Naive thymus-derived CD4-positive, alpha-beta T cell (primary cell): Measurements from ENCODE around the gene HELQ. TPM values are rescaled to one million over a fixed set of nuclear protein-coding genes. Genes with fewer than 3 reads are reported as not detected.

Experiments used
- ATAC-seq: fragments of 150-1000 bp; cut with Tn5 transposase; 2 replicates; pipeline ENCODE4 v1.10.0; 2021; ENCODE audit warnings: mild to moderate bottlenecking, moderate library complexity
- CTCF ChIA-PET: fragments of 350-600 bp; sonication (Branson Sonifier 250); formaldehyde crosslinking; loops from one replicate; lab custom pipeline; 2021; ENCODE audit warnings: antibody characterized with exemption; lab: Charles Lee
- POLR2A ChIA-PET: fragments of 350-600 bp; sonication (Branson Sonifier 250); formaldehyde crosslinking; loops from one replicate; lab custom pipeline; 2021; ENCODE audit warnings: antibody characterized with exemption, inconsistent platforms; lab: Charles Lee
- DNase-seq, 9 donors: peaks; one replicate each; pipeline versions ENCODE4 v3.0.0 to v3.0.0-alpha.2; 2020 to 2022; ENCODE audit warnings: mixed read lengths in 1 of 9
- H3K27ac ChIP-seq: one replicate; pipeline ENCODE4 v1.7.0; 2013; ENCODE audit warnings: mild to moderate bottlenecking, low read depth, low read length, moderate library complexity
- H3K27me3 ChIP-seq, 2 donors: one replicate each; pipeline ENCODE4 v1.7.0; 2013; ENCODE audit warnings: low read length in 2 of 2, mild to moderate bottlenecking in 2 of 2, moderate library complexity in 2 of 2; ENCODE audit not compliant: control insufficient read depth in 2 of 2, insufficient read depth in 2 of 2
- H3K36me3 ChIP-seq, 3 experiments: 1 replicate in 2 of 3; 2 replicates in 1 of 3; pipeline ENCODE4 v1.7.0; 2013; ENCODE audit warnings: low read length in 3 of 3, mild to moderate bottlenecking in 3 of 3, moderate library complexity in 1 of 3; ENCODE audit not compliant: insufficient read depth in 3 of 3, control insufficient read depth in 2 of 3
- H3K4me1 ChIP-seq, 2 donors: one replicate each; pipeline ENCODE4 v1.7.0; 2013; ENCODE audit warnings: low read length in 2 of 2, mild to moderate bottlenecking in 2 of 2, moderate library complexity in 1 of 2; ENCODE audit not compliant: control insufficient read depth in 2 of 2, insufficient read depth in 2 of 2
- H3K4me3 ChIP-seq: 2 replicates; pipeline ENCODE4 v1.7.0; 2013; ENCODE audit warnings: mild to moderate bottlenecking, low read length
- H3K9me3 ChIP-seq, 3 experiments: 1 replicate in 2 of 3; 2 replicates in 1 of 3; pipeline ENCODE4 v1.7.0; 2013; ENCODE audit warnings: low read length in 3 of 3; ENCODE audit not compliant: control insufficient read depth in 2 of 3
- H3K27ac Mint-ChIP-seq, 9 donors: one replicate each; pipeline ENCODE4 v1.8.0; 2020 to 2022; ENCODE audit warnings: mixed read lengths in 9 of 9, mild to moderate bottlenecking in 8 of 9, moderate library complexity in 5 of 9, inconsistent platforms in 2 of 9
- H3K27me3 Mint-ChIP-seq, 5 donors: one replicate each; pipeline ENCODE4 v1.8.0; 2021 to 2022; ENCODE audit warnings: mixed read lengths in 5 of 5, mild to moderate bottlenecking in 1 of 5
- H3K36me3 Mint-ChIP-seq, 5 donors: one replicate each; pipeline ENCODE4 v1.8.0; 2020 to 2022; ENCODE audit warnings: mixed read lengths in 5 of 5, mild to moderate bottlenecking in 3 of 5, inconsistent platforms in 1 of 5
- H3K4me1 Mint-ChIP-seq, 7 donors: one replicate each; pipeline ENCODE4 v1.8.0; 2020 to 2022; ENCODE audit warnings: mixed read lengths in 7 of 7, mild to moderate bottlenecking in 3 of 7, inconsistent platforms in 1 of 7
- H3K4me3 Mint-ChIP-seq, 10 donors: one replicate each; pipeline ENCODE4 v1.8.0; 2020 to 2022; ENCODE audit warnings: mild to moderate bottlenecking in 10 of 10, mixed read lengths in 10 of 10, moderate library complexity in 6 of 10, inconsistent platforms in 2 of 10
- H3K9me3 Mint-ChIP-seq, 11 donors: one replicate each; pipeline ENCODE4 v1.8.0; 2020 to 2022; ENCODE audit warnings: mixed read lengths in 11 of 11, mild to moderate bottlenecking in 4 of 11, inconsistent platforms in 1 of 11, moderate library complexity in 1 of 11
- intact Hi-C, 2 donors: fragments of 100-400 bp; cut with micrococcal nuclease; formaldehyde crosslinking; loops; one replicate each; pipeline ENCODE4 v1.15.1; 2023
- polyA plus RNA-seq, 2 donors: library from polyadenylated mRNA; unstranded; fragments of 300-500 nt; fragmentation: Illumina TruSeq; gene quantifications; one replicate each; pipeline ENCODE4 v1.2.3, GENCODE V29; 2021
- total RNA-seq, 6 experiments: library from RNA in 5 of 6; stranded (reverse) in 5 of 6; gene quantifications; 1 replicate in 5 of 6; 2 replicates in 1 of 6; pipeline ENCODE4 v1.2.3 and lab custom pipeline; 2021 to 2026

Gene HELQ
- total and polyA plus RNA-seq, 7 experiments from 2014 or later: 14.1 to 53.9 (median 31.8) TPM

GRCh38 chr4:83449009-83449408, 6.6 kb downstream of the HELQ start:
- no peaks in the 10 kb centered on the region for H3K9me3 ChIP-seq
- H3K4me1 ChIP-seq: peaks cover 4 to 7% of the 10 kb centered on the region in 2 donors
- H3K9me3 Mint-ChIP-seq: no peaks in the 10 kb centered on the region
- DNase-seq (no peak), ATAC-seq (no peak)
- H3K4me3 Mint-ChIP-seq: no peak overlapping the region
- H3K36me3 ChIP-seq: peaks cover 7 to 27% (median 15%) of the 10 kb centered on the region in 3 experiments
- H3K27ac Mint-ChIP-seq: peak overlapping the region in 7 of 9 donors; percentile 7 to 82 (median 59)
- H3K36me3 Mint-ChIP-seq: peaks cover 17 to 42% (median 38%) of the 10 kb centered on the region in 5 donors
- peaks cover 7 to 47% (median 39%) of the 10 kb centered on the region in 7 donors for H3K4me1 Mint-ChIP-seq
- H3K27me3 ChIP-seq: no peaks in the 10 kb centered on the region
- no peaks in the 10 kb centered on the region for H3K27me3 Mint-ChIP-seq
- peak overlapping the region; percentile 5 for H3K27ac ChIP-seq
- H3K4me3 ChIP-seq: no peak overlapping the region
- POLR2A ChIA-PET: interaction anchor here (0.8 to 1.1 kb wide), 2 partner anchors 13 to 25 kb away, joined by 3 read pairs; no protein-coding TSS in a partner anchor
- intact Hi-C loops: no loop called here
- CTCF ChIA-PET: interaction anchor here (0.7 kb wide), 1 partner anchor 257 kb away, joined by 4 read pairs; no protein-coding TSS in a partner anchor

DNA sequence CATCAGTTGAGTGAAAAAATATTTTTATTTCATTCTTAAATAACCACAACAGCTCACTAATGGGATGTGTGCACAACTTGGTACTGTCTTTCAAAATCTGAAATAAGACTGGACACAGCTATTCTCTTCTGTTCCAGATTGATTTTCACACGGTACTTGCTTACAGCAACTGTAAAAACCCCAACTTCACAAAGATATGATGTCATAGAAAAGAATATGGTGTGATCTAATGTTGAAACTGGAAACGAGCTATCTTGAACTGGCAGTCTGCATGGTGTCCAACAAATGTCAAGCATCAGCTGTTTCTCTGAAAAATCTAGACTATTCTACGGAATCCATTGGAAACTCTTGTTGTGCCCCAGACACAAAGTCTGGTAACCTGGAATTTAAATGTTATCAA, 14.7 kb downstream of the HELQ start:
- Mint-ChIP-seq H3K27me3 (no peaks in the 10 kb centered on the region), H3K9me3 (no peaks in the 10 kb centered on the region), H3K4me1 (peaks cover 0 to 31% (median 9%) of the 10 kb centered on the region in 7 donors), H3K27ac (no peak overlapping the region), H3K36me3 (peaks cover 9 to 50% (median 35%) of the 10 kb centered on the region in 5 donors), H3K4me3 (no peak overlapping the region)
- Histone ChIP-seq H3K27me3 (no peaks in the 10 kb centered on the region), H3K9me3 (no peaks in the 10 kb centered on the region), H3K36me3 (peaks cover 21 to 67% (median 22%) of the 10 kb centered on the region in 3 experiments), H3K4me3 (no peak overlapping the region), H3K4me1 (no peaks in the 10 kb centered on the region), H3K27ac (no peak overlapping the region)
- ATAC-seq: no peak
- intact Hi-C loops: no loop called here
- ChIA-PET CTCF (no interaction called here), POLR2A (interaction anchor here (0.7 kb wide), 1 partner anchor 21 kb away, joined by 3 read pairs; no protein-coding TSS in a partner anchor)
- no peak for DNase-seq

GRCh38 chr4:83440148-83440814, 15.3 kb downstream of the HELQ start:
- H3K9me3 ChIP-seq: no peaks in the 10 kb centered on the region
- intact Hi-C loops: no loop called here
- Mint-ChIP-seq H3K27me3 (no peaks in the 10 kb centered on the region), H3K4me1 (peaks cover 0 to 30% (median 13%) of the 10 kb centered on the region in 7 donors), H3K27ac (peak overlapping the region in 1 of 9 donors; percentile 17), H3K4me3 (no peak overlapping the region), H3K36me3 (peaks cover 9 to 53% (median 36%) of the 10 kb centered on the region in 5 donors), H3K9me3 (no peaks in the 10 kb centered on the region)
- no peak overlapping the region for H3K4me3 ChIP-seq
- ATAC-seq: no peak
- peaks cover 21 to 62% (median 22%) of the 10 kb centered on the region in 3 experiments for H3K36me3 ChIP-seq
- POLR2A ChIA-PET: interaction anchor here (0.7 kb wide), 1 partner anchor 20 kb away, joined by 3 read pairs; no protein-coding TSS in a partner anchor
- no peak overlapping the region for H3K27ac ChIP-seq
- CTCF ChIA-PET: no interaction called here
- H3K4me1 ChIP-seq: no peaks in the 10 kb centered on the region
- no peaks in the 10 kb centered on the region for H3K27me3 ChIP-seq
- no peak for DNase-seq

DNA sequence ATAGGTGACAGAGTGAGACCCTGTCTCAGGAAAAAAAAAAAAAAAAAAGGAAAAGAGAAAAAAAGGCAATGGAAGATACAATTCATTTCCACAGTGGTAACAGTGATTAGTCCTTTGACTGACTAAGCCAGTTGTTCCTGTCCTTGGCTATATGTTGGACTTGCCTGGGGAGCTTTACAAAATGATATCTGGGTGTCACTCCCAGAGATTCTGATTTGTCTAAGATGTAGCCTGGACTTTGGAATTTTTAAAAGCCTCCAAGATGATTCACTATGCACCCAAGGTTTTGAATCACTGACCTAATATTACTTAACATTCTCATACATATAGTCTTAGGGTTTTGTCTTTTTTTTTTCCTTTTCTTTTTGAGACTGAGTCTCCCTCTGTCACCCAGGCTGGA, 16.9 kb downstream of the HELQ start:
- intact Hi-C loops: no loop called here
- peaks cover 13 to 57% (median 15%) of the 10 kb centered on the region in 3 experiments for H3K36me3 ChIP-seq
- ATAC-seq: no peak
- ChIA-PET POLR2A (interaction anchor here (0.6 to 0.7 kb wide), 3 partner anchors 10 to 539 kb away, joined by 3 to 7 read pairs (median 4); no protein-coding TSS in a partner anchor), CTCF (no interaction called here)
- no peak overlapping the region for H3K4me3 ChIP-seq
- H3K4me3 Mint-ChIP-seq: no peak overlapping the region
- peaks cover 4 to 47% (median 34%) of the 10 kb centered on the region in 5 donors for H3K36me3 Mint-ChIP-seq
- no peaks in the 10 kb centered on the region for H3K9me3 ChIP-seq
- peaks cover 0 to 27% (median 12%) of the 10 kb centered on the region in 7 donors for H3K4me1 Mint-ChIP-seq
- H3K27me3 Mint-ChIP-seq: no peaks in the 10 kb centered on the region
- no peak overlapping the region for H3K27ac Mint-ChIP-seq
- no peak overlapping the region for H3K27ac ChIP-seq
- H3K4me1 ChIP-seq: no peaks in the 10 kb centered on the region
- H3K27me3 ChIP-seq: no peaks in the 10 kb centered on the region
- H3K9me3 Mint-ChIP-seq: no peaks in the 10 kb centered on the region
- DNase-seq: no peak

DNA sequence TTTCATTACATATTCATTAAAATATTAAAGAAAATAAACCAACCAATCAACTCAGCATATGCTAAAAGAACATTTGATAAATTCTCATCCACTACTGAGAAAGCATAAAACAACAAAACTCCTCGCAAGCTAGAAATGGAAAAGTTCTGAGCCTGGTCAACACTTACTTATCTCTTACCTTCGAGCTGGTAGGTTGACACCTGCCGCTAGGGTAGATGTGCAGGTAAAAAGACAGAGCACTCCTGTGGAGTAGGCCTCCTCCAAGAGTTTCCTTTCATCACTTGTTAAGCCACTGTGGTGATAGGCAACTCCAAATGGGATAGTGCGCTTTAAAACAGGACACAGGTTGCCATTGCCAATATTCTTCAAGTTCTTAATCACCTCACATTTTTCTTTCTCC, 18.9 kb downstream of the HELQ start:
- DNase-seq: no peak
- H3K27ac Mint-ChIP-seq: peak overlapping the region in 1 of 9 donors; percentile 50
- intact Hi-C loops: no loop called here
- no peak overlapping the region for H3K4me3 Mint-ChIP-seq
- Histone ChIP-seq H3K4me3 (no peak overlapping the region), H3K27ac (no peak overlapping the region), H3K36me3 (peaks cover 10 to 45% (median 13%) of the 10 kb centered on the region in 3 experiments), H3K4me1 (no peaks in the 10 kb centered on the region), H3K9me3 (no peaks in the 10 kb centered on the region), H3K27me3 (no peaks in the 10 kb centered on the region)
- no peak for ATAC-seq
- ChIA-PET POLR2A (no interaction called here), CTCF (no interaction called here)
- no peaks in the 10 kb centered on the region for H3K27me3 Mint-ChIP-seq
- peaks cover 4 to 45% (median 33%) of the 10 kb centered on the region in 5 donors for H3K36me3 Mint-ChIP-seq
- H3K4me1 Mint-ChIP-seq: peaks cover 0 to 25% (median 17%) of the 10 kb centered on the region in 7 donors
- no peaks in the 10 kb centered on the region for H3K9me3 Mint-ChIP-seq

- Mint-ChIP-seq H3K36me3 (peaks cover 3 to 33% (median 18%) of the 10 kb centered on the region in 5 donors), H3K9me3 (no peaks in the 10 kb centered on the region), H3K27me3 (no peaks in the 10 kb centered on the region), H3K4me3 (no peak overlapping the region), H3K4me1 (peaks cover under 1 to 20% (median 11%) of the 10 kb centered on the region in 7 donors), H3K27ac (peak overlapping the region in 1 of 9 donors; percentile 46)
- H3K27ac ChIP-seq: no peak overlapping the region
- CTCF ChIA-PET: no interaction called here
- H3K36me3 ChIP-seq: peaks cover 6 to 27% (median 12%) of the 10 kb centered on the region in 3 experiments
- POLR2A ChIA-PET: no interaction called here
- no peaks in the 10 kb centered on the region for H3K27me3 ChIP-seq
- no peak for DNase-seq
- no peak overlapping the region for H3K4me3 ChIP-seq
- H3K4me1 ChIP-seq: no peaks in the 10 kb centered on the region
- no peak for ATAC-seq
- H3K9me3 ChIP-seq: no peaks in the 10 kb centered on the region
- intact Hi-C loops: no loop called here
These were observed 24.4 kb downstream of the HELQ start for GRCh38 chr4:83431200-83431599.
